Peyer's patch (tissue), 4 donors: ENCODE results near the gene TCIRG1. TPM values are rescaled to one million over a fixed set of nuclear protein-coding genes. Genes with fewer than 3 reads are reported as not detected.

Experiments used
- DNase-seq, 3 donors: peaks; one replicate each; pipeline ENCODE4 v3.0.0-alpha.2; 2017 to 2019
- H3K27ac ChIP-seq, 4 donors: fragments of 200-600 bp; sonication (generic); one replicate each; pipeline ENCODE4 v1.5.1; 2016 to 2019
- H3K27me3 ChIP-seq, 2 donors: fragments of 200-600 bp; sonication (generic); one replicate each; pipeline ENCODE4 v1.5.1; 2019
- H3K36me3 ChIP-seq, 3 donors: fragments of 200-600 bp; sonication (generic); one replicate each; pipeline ENCODE4 v1.5.1; 2016 to 2019
- H3K4me1 ChIP-seq, 4 donors: fragments of 200-600 bp; sonication (generic); one replicate each; pipeline ENCODE4 v1.5.1; 2016 to 2019
- H3K4me3 ChIP-seq, 4 donors: fragments of 200-600 bp; sonication (generic); 1 replicate in 3 of 4; 2 replicates in 1 of 4; pipeline ENCODE4 v1.5.1; 2016 to 2019; ENCODE audit warnings: mild to moderate bottlenecking in 1 of 4
- H3K9me3 ChIP-seq, 4 donors: fragments of 200-600 bp; sonication (generic); one replicate each; pipeline ENCODE4 v1.5.1; 2016 to 2019; ENCODE audit warnings: mild to moderate bottlenecking in 1 of 4
- POLR2A ChIP-seq, 2 donors: fragments of 450-650 bp; IDR thresholded peaks; one replicate each; pipeline ENCODE4 v1.5.1; 2017; ENCODE audit warnings: antibody characterized with exemption in 2 of 2, mild to moderate bottlenecking in 2 of 2, moderate library complexity in 2 of 2
- total RNA-seq, 4 donors: library from RNA; depleted of rRNA; stranded (reverse); fragments of >200 nt; gene quantifications; one replicate each; pipeline ENCODE4 v1.1.0, GENCODE V29; 2016
- TF ChIP-seq, protein P1 (sequence below), 6 experiments: fragments of 450-650 bp in 4 of 6; fragments of 200-600 bp in 2 of 6; sonication (generic) in 1 of 6; IDR thresholded peaks; one replicate each; pipeline ENCODE4 v1.5.1; 2017 to 2019; ENCODE audit warnings: antibody characterized with exemption in 6 of 6, mild to moderate bottlenecking in 3 of 6, moderate library complexity in 1 of 6

Gene TCIRG1
- total RNA-seq, 4 donors from 2014 or later: 239 to 586 (median 464) TPM

DNA sequence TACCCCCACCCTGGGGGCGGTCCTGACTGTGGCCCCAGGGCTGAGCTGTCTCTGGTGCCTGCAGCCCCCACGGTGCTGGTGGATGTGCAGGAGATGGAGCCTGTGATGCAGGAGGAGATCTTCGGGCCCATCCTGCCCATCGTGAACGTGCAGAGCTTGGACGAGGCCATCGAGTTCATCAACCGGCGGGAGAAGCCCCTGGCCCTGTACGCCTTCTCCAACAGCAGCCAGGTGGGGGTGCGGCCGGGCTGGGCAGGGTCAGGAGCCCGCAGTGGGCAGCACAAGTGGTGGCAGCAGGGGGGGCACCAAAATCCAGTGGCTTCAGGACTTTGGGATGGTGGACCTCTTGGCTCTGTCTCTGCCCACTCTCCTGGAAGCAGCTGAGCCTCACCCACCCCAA is 16.3 kb upstream of the TCIRG1 start:
- H3K4me1 ChIP-seq: no peaks in the 10 kb centered on the region
- H3K36me3 ChIP-seq: peaks cover 0 to 13% (median 0%) of the 10 kb centered on the region in 3 donors
- no peak for TF ChIP-seq POLR2A (IDR thresholded peaks at IDR 0.05)
- TF ChIP-seq, protein P1, sequence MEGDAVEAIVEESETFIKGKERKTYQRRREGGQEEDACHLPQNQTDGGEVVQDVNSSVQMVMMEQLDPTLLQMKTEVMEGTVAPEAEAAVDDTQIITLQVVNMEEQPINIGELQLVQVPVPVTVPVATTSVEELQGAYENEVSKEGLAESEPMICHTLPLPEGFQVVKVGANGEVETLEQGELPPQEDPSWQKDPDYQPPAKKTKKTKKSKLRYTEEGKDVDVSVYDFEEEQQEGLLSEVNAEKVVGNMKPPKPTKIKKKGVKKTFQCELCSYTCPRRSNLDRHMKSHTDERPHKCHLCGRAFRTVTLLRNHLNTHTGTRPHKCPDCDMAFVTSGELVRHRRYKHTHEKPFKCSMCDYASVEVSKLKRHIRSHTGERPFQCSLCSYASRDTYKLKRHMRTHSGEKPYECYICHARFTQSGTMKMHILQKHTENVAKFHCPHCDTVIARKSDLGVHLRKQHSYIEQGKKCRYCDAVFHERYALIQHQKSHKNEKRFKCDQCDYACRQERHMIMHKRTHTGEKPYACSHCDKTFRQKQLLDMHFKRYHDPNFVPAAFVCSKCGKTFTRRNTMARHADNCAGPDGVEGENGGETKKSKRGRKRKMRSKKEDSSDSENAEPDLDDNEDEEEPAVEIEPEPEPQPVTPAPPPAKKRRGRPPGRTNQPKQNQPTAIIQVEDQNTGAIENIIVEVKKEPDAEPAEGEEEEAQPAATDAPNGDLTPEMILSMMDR (IDR thresholded peaks at IDR 0.05): no peak
- H3K4me3 ChIP-seq: no peak overlapping the region
- no peak for DNase-seq
- no peaks in the 10 kb centered on the region for H3K9me3 ChIP-seq
- no peak overlapping the region for H3K27ac ChIP-seq
- H3K27me3 ChIP-seq: no peaks in the 10 kb centered on the region

GRCh38 chr11:68024508-68024907 is 14.3 kb upstream of the TCIRG1 start:
- H3K36me3 ChIP-seq: peaks cover 0 to 18% (median 0%) of the 10 kb centered on the region in 3 donors
- H3K9me3 ChIP-seq: no peaks in the 10 kb centered on the region
- H3K4me1 ChIP-seq: peaks cover 0 to 2% (median 0%) of the 10 kb centered on the region in 4 donors
- no peaks in the 10 kb centered on the region for H3K27me3 ChIP-seq
- no peak overlapping the region for H3K4me3 ChIP-seq
- H3K27ac ChIP-seq: no peak overlapping the region
- TF ChIP-seq POLR2A (IDR thresholded peaks at IDR 0.05): no peak
- TF ChIP-seq, protein P1 (IDR thresholded peaks at IDR 0.05): no peak
- DNase-seq: no peak

GRCh38 chr11:68025047-68025446 is 13.8 kb upstream of the TCIRG1 start:
- TF ChIP-seq, protein P1 (IDR thresholded peaks at IDR 0.05): peak in 1 of 6 experiments; percentile 8
- no peak for TF ChIP-seq POLR2A (IDR thresholded peaks at IDR 0.05)
- Histone ChIP-seq H3K27me3 (no peaks in the 10 kb centered on the region), H3K4me1 (peaks cover 0 to 6% (median 0%) of the 10 kb centered on the region in 4 donors), H3K27ac (no peak overlapping the region), H3K4me3 (no peak overlapping the region), H3K9me3 (no peaks in the 10 kb centered on the region), H3K36me3 (peaks cover 0 to 18% (median 0%) of the 10 kb centered on the region in 3 donors)
- no peak for DNase-seq

- Histone ChIP-seq H3K4me3 (no peak overlapping the region), H3K27me3 (no peaks in the 10 kb centered on the region), H3K9me3 (no peaks in the 10 kb centered on the region), H3K36me3 (peaks cover 0 to 18% (median 0%) of the 10 kb centered on the region in 3 donors), H3K27ac (no peak overlapping the region), H3K4me1 (peaks cover 3 to 9% (median 3%) of the 10 kb centered on the region in 4 donors)
- TF ChIP-seq, protein P1 (IDR thresholded peaks at IDR 0.05): no peak
- no peak for DNase-seq
Measured at GRCh38 chr11:68026391-68027105, 12.3 kb upstream of the TCIRG1 start.

DNA sequence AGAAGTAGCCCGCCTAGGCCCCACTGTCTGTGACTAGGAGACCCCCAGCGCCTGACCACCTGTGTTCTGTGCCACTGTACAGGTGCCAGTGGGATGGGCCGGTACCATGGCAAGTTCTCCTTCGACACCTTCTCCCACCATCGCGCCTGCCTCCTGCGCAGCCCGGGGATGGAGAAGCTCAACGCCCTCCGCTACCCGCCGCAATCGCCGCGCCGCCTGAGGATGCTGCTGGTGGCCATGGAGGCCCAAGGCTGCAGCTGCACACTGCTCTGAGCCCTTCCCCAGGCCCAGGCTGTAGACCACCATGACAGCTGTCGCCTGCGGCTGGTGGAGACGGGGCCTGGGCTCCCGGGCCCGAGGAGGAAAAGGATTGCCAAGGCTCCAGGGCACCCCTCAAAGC is 11.2 kb upstream of the TCIRG1 start:
- no peak for DNase-seq
- H3K4me1 ChIP-seq: peaks cover 5 to 20% (median 7%) of the 10 kb centered on the region in 4 donors
- TF ChIP-seq, protein P1 (IDR thresholded peaks at IDR 0.05): no peak
- no peak for TF ChIP-seq POLR2A (IDR thresholded peaks at IDR 0.05)
- no peaks in the 10 kb centered on the region for H3K27me3 ChIP-seq
- H3K27ac ChIP-seq: no peak overlapping the region
- H3K36me3 ChIP-seq: peaks cover 0 to 17% (median 0%) of the 10 kb centered on the region in 3 donors
- H3K9me3 ChIP-seq: no peaks in the 10 kb centered on the region
- no peak overlapping the region for H3K4me3 ChIP-seq
